Activated naive CD8-positive, alpha-beta T cell treated with anti-CD3 and anti-CD28 coated beads for 36 hours (primary cell): ENCODE results near the gene THSD7B. TPM values are rescaled to one million over a fixed set of nuclear protein-coding genes. Genes with fewer than 3 reads are reported as not detected.

Experiments
- DNase-seq: peaks from one replicate; pipeline ENCODE4 v3.0.0; 2021
- H3K27ac Mint-ChIP-seq: one replicate; pipeline ENCODE4 v1.8.0; 2022; ENCODE audit warnings: mild to moderate bottlenecking, moderate library complexity, mixed read lengths
- H3K27me3 Mint-ChIP-seq: one replicate; pipeline ENCODE4 v1.8.0; 2022; ENCODE audit warnings: mild to moderate bottlenecking, mixed read lengths
- H3K36me3 Mint-ChIP-seq: one replicate; pipeline ENCODE4 v1.8.0; 2021; ENCODE audit warnings: mild to moderate bottlenecking, mixed read lengths
- H3K4me1 Mint-ChIP-seq: one replicate; pipeline ENCODE4 v1.8.0; 2021; ENCODE audit warnings: mixed read lengths
- H3K4me3 Mint-ChIP-seq: one replicate; pipeline ENCODE4 v1.8.0; 2022; ENCODE audit warnings: mild to moderate bottlenecking, moderate library complexity, mixed read lengths
- H3K9me3 Mint-ChIP-seq: one replicate; pipeline ENCODE4 v1.8.0; 2022; ENCODE audit warnings: mixed read lengths
- total RNA-seq, 2 experiments: library from RNA; stranded (reverse); gene quantifications; one replicate each; pipeline ENCODE4 v1.2.3, GENCODE V29; 2021

The THSD7B gene
- total RNA-seq, 2 experiments from 2014 or later = not detected

- Mint-ChIP-seq H3K4me3 (no peak overlapping the region), H3K4me1 (no peaks in the 10 kb centered on the region), H3K36me3 (no peaks in the 10 kb centered on the region), H3K27me3 (no peaks in the 10 kb centered on the region), H3K27ac (no peak overlapping the region), H3K9me3 (no peaks in the 10 kb centered on the region)
- no peak for DNase-seq
Observed at GRCh38 chr2:137229834-137230233, 464.5 kb downstream of the THSD7B start.

GRCh38 chr2:137231628-137232027 is 466.3 kb downstream of the THSD7B start:
- Mint-ChIP-seq H3K4me1 (no peaks in the 10 kb centered on the region), H3K27me3 (no peaks in the 10 kb centered on the region), H3K36me3 (no peaks in the 10 kb centered on the region), H3K27ac (no peak overlapping the region), H3K4me3 (no peak overlapping the region), H3K9me3 (no peaks in the 10 kb centered on the region)
- no peak for DNase-seq

GRCh38 chr2:137232076-137232475 is 466.7 kb downstream of the THSD7B start:
- Mint-ChIP-seq H3K27me3 (no peaks in the 10 kb centered on the region), H3K4me3 (no peak overlapping the region), H3K36me3 (no peaks in the 10 kb centered on the region), H3K27ac (no peak overlapping the region), H3K9me3 (peaks cover 2% of the 10 kb centered on the region), H3K4me1 (no peaks in the 10 kb centered on the region)
- no peak for DNase-seq

- no peak overlapping the region for H3K27ac Mint-ChIP-seq
- no peak overlapping the region for H3K4me3 Mint-ChIP-seq
- H3K9me3 Mint-ChIP-seq = peaks cover 2% of the 10 kb centered on the region
- H3K27me3 Mint-ChIP-seq = no peaks in the 10 kb centered on the region
- H3K36me3 Mint-ChIP-seq = no peaks in the 10 kb centered on the region
- H3K4me1 Mint-ChIP-seq = no peaks in the 10 kb centered on the region
- DNase-seq = no peak
Observed at GRCh38 chr2:137233091-137233490, 467.7 kb downstream of the THSD7B start.

- Mint-ChIP-seq H3K27me3 (no peaks in the 10 kb centered on the region), H3K27ac (no peak overlapping the region), H3K4me3 (no peak overlapping the region), H3K9me3 (peaks cover 2% of the 10 kb centered on the region), H3K4me1 (no peaks in the 10 kb centered on the region), H3K36me3 (no peaks in the 10 kb centered on the region)
- DNase-seq = no peak
Observed at GRCh38 chr2:137237055-137237454, 471.7 kb downstream of the THSD7B start.

GRCh38 chr2:137238065-137238464 is 472.7 kb downstream of the THSD7B start:
- no peak overlapping the region for H3K4me3 Mint-ChIP-seq
- H3K27me3 Mint-ChIP-seq = no peaks in the 10 kb centered on the region
- H3K9me3 Mint-ChIP-seq = peaks cover 2% of the 10 kb centered on the region
- H3K36me3 Mint-ChIP-seq = no peaks in the 10 kb centered on the region
- no peak for DNase-seq
- H3K27ac Mint-ChIP-seq = no peak overlapping the region
- H3K4me1 Mint-ChIP-seq = no peaks in the 10 kb centered on the region

- no peak for DNase-seq
- Mint-ChIP-seq H3K4me3 (no peak overlapping the region), H3K27me3 (peaks cover 4% of the 10 kb centered on the region), H3K4me1 (no peaks in the 10 kb centered on the region), H3K9me3 (no peaks in the 10 kb centered on the region), H3K36me3 (no peaks in the 10 kb centered on the region), H3K27ac (no peak overlapping the region)
Observed at GRCh38 chr2:137249463-137250130, 484.3 kb downstream of the THSD7B start.

GRCh38 chr2:137250401-137250800 is 485.1 kb downstream of the THSD7B start:
- Mint-ChIP-seq H3K4me1 (no peaks in the 10 kb centered on the region), H3K27me3 (peaks cover 3% of the 10 kb centered on the region), H3K4me3 (no peak overlapping the region), H3K9me3 (no peaks in the 10 kb centered on the region), H3K36me3 (no peaks in the 10 kb centered on the region), H3K27ac (no peak overlapping the region)
- DNase-seq = no peak

GRCh38 chr2:137251045-137251444 is 485.7 kb downstream of the THSD7B start:
- no peak overlapping the region for H3K4me3 Mint-ChIP-seq
- no peaks in the 10 kb centered on the region for H3K27me3 Mint-ChIP-seq
- DNase-seq = no peak
- H3K36me3 Mint-ChIP-seq = no peaks in the 10 kb centered on the region
- H3K9me3 Mint-ChIP-seq = no peaks in the 10 kb centered on the region
- no peaks in the 10 kb centered on the region for H3K4me1 Mint-ChIP-seq
- H3K27ac Mint-ChIP-seq = no peak overlapping the region

- Mint-ChIP-seq H3K4me3 (no peak overlapping the region), H3K9me3 (no peaks in the 10 kb centered on the region), H3K36me3 (no peaks in the 10 kb centered on the region), H3K4me1 (no peaks in the 10 kb centered on the region), H3K27me3 (no peaks in the 10 kb centered on the region), H3K27ac (no peak overlapping the region)
- no peak for DNase-seq
Observed at GRCh38 chr2:137252934-137253333, 487.6 kb downstream of the THSD7B start.

- H3K9me3 Mint-ChIP-seq = peaks cover 2% of the 10 kb centered on the region
- H3K36me3 Mint-ChIP-seq = no peaks in the 10 kb centered on the region
- H3K4me3 Mint-ChIP-seq = no peak overlapping the region
- H3K27me3 Mint-ChIP-seq = no peaks in the 10 kb centered on the region
- DNase-seq = no peak
- H3K4me1 Mint-ChIP-seq = no peaks in the 10 kb centered on the region
- no peak overlapping the region for H3K27ac Mint-ChIP-seq
Observed at GRCh38 chr2:137254052-137254451, 488.7 kb downstream of the THSD7B start.

GRCh38 chr2:137255345-137255744 is 490.0 kb downstream of the THSD7B start:
- Mint-ChIP-seq H3K4me1 (no peaks in the 10 kb centered on the region), H3K36me3 (no peaks in the 10 kb centered on the region), H3K4me3 (no peak overlapping the region), H3K9me3 (peaks cover 4% of the 10 kb centered on the region), H3K27me3 (no peaks in the 10 kb centered on the region), H3K27ac (no peak overlapping the region)
- no peak for DNase-seq

- no peak overlapping the region for H3K4me3 Mint-ChIP-seq
- no peak overlapping the region for H3K27ac Mint-ChIP-seq
- no peaks in the 10 kb centered on the region for H3K36me3 Mint-ChIP-seq
- H3K4me1 Mint-ChIP-seq = no peaks in the 10 kb centered on the region
- no peaks in the 10 kb centered on the region for H3K27me3 Mint-ChIP-seq
- DNase-seq = no peak
- peaks cover 4% of the 10 kb centered on the region for H3K9me3 Mint-ChIP-seq
Observed at GRCh38 chr2:137255990-137256389, 490.6 kb downstream of the THSD7B start.

- no peaks in the 10 kb centered on the region for H3K36me3 Mint-ChIP-seq
- no peak overlapping the region for H3K27ac Mint-ChIP-seq
- no peak for DNase-seq
- no peaks in the 10 kb centered on the region for H3K4me1 Mint-ChIP-seq
- H3K9me3 Mint-ChIP-seq = peaks cover 4% of the 10 kb centered on the region
- no peak overlapping the region for H3K4me3 Mint-ChIP-seq
- H3K27me3 Mint-ChIP-seq = no peaks in the 10 kb centered on the region
Observed at GRCh38 chr2:137261881-137262585, 496.7 kb downstream of the THSD7B start.

GRCh38 chr2:137262594-137262993 is 497.2 kb downstream of the THSD7B start:
- peaks cover 4% of the 10 kb centered on the region for H3K9me3 Mint-ChIP-seq
- no peak overlapping the region for H3K4me3 Mint-ChIP-seq
- H3K36me3 Mint-ChIP-seq = no peaks in the 10 kb centered on the region
- H3K27me3 Mint-ChIP-seq = no peaks in the 10 kb centered on the region
- H3K4me1 Mint-ChIP-seq = no peaks in the 10 kb centered on the region
- no peak overlapping the region for H3K27ac Mint-ChIP-seq
- DNase-seq = no peak
